Fibroblast of lung (primary cell): ENCODE measurements around the gene NCBP2. TPM values are rescaled to one million over a fixed set of nuclear protein-coding genes. Genes with fewer than 3 reads are reported as not detected.

Experiments
- polyA plus RNA-seq, 2 donors: library from polyadenylated mRNA; depleted of rRNA in 1 of 2; stranded (reverse) in 1 of 2; unstranded in 1 of 2; fragments of >200 nt; gene quantifications; 2 replicates each; pipeline ENCODE4 v1.2.1, GENCODE V29; 2011 to 2012; ENCODE audit warnings: missing spikeins in 1 of 2
- total RNA-seq: library from RNA; depleted of rRNA; stranded (reverse); fragments of >200 nt; gene quantifications from 2 replicates; pipeline ENCODE4 v1.2.1, GENCODE V29; 2014

The NCBP2 gene
- total and polyA plus RNA-seq, 2 donors (not counting 1 experiment from before 2014, with no cell fraction given), result 65.2 to 85.9 TPM

Other genes starting within 250 kb of the NCBP2 start
- gene CEP19, start 230.3 kb downstream of the NCBP2 start, total RNA-seq, result 3.6 and 4.4 TPM in 2 replicates
- 2.3 and 3.2 TPM in 2 replicates for gene CEP19, start 230.3 kb downstream of the NCBP2 start, polyA plus RNA-seq
- gene PIGX, start 230.2 kb downstream of the NCBP2 start, total RNA-seq, result 10.7 and 11.0 TPM in 2 replicates
- gene PIGX, start 230.2 kb downstream of the NCBP2 start, polyA plus RNA-seq, result 11.9 and 17.0 TPM in 2 replicates
- 30.0 and 37.5 TPM in 2 replicates for gene PAK2, start 202.7 kb downstream of the NCBP2 start, total RNA-seq
- gene PAK2, start 202.7 kb downstream of the NCBP2 start, polyA plus RNA-seq, result 40.7 and 42.7 TPM in 2 replicates
- gene SENP5, start 74.6 kb downstream of the NCBP2 start, total RNA-seq, result 41.3 and 43.8 TPM in 2 replicates
- gene SENP5, start 74.6 kb downstream of the NCBP2 start, polyA plus RNA-seq, result 12.5 and 18.6 TPM in 2 replicates
- gene PIGZ, start 26.3 kb upstream of the NCBP2 start, total RNA-seq, result 0.51 and 0.66 TPM in 2 replicates
- gene PIGZ, start 26.3 kb upstream of the NCBP2 start, polyA plus RNA-seq, result 1.5 and 2.0 TPM in 2 replicates
- gene MELTF, start 87.3 kb upstream of the NCBP2 start, total RNA-seq, result 5.0 and 9.2 TPM in 2 replicates
- 2.0 and 2.7 TPM in 2 replicates for gene MELTF, start 87.3 kb upstream of the NCBP2 start, polyA plus RNA-seq